ENCODE measurements around the gene GRIN3B.
A peak's percentile ranks its signal among the peaks of the same experiment; 100 is the strongest.

Gene GRIN3B

GRCh38 chr19:964761-965694 lies 35.2 kb upstream of the GRIN3B start:
- no peak for DNase-seq

GRCh38 chr19:966485-967088 lies 33.6 kb upstream of the GRIN3B start:
- no peak for DNase-seq

GRCh38 chr19:970695-971094 lies 29.5 kb upstream of the GRIN3B start:
- DNase-seq, result no peak

- no peak for DNase-seq
Observed at GRCh38 chr19:971795-972194, 28.4 kb upstream of the GRIN3B start.

- no peak for DNase-seq
Observed at GRCh38 chr19:972281-972680, 27.9 kb upstream of the GRIN3B start.

GRCh38 chr19:973726-974563 lies 26.3 kb upstream of the GRIN3B start:
- no peak for DNase-seq

- DNase-seq, result no peak
Observed at GRCh38 chr19:974564-975257, 25.5 kb upstream of the GRIN3B start.

- no peak for DNase-seq
Observed at GRCh38 chr19:976476-976875, 23.7 kb upstream of the GRIN3B start.

- no peak for DNase-seq
Observed at GRCh38 chr19:977058-977464, 23.2 kb upstream of the GRIN3B start.

- DNase-seq, result no peak
Observed at GRCh38 chr19:979318-979741, 20.9 kb upstream of the GRIN3B start.

- DNase-seq, result peak; percentile 17
Observed at GRCh38 chr19:980133-980998, 19.9 kb upstream of the GRIN3B start.

- peak; percentile 82 for DNase-seq
Observed at GRCh38 chr19:982567-983170, 17.6 kb upstream of the GRIN3B start.

- DNase-seq, result peak; percentile 96
Observed at GRCh38 chr19:984165-984967, 15.9 kb upstream of the GRIN3B start, which contains the start of gene WDR18. Gene WDR18 (plus strand): TSS chr19:984345. CDS start chr19:984354, 9 bp downstream.

- no peak for DNase-seq
Observed at GRCh38 chr19:986083-986482, 14.1 kb upstream of the GRIN3B start.

- no peak for DNase-seq
Observed at GRCh38 chr19:988081-988480, 12.1 kb upstream of the GRIN3B start.

- DNase-seq, result no peak
Observed at GRCh38 chr19:988510-988909, 11.7 kb upstream of the GRIN3B start.

GRCh38 chr19:989381-990081 lies 10.7 kb upstream of the GRIN3B start:
- no peak for DNase-seq

- no peak for DNase-seq
Observed at GRCh38 chr19:990119-990571, 10.1 kb upstream of the GRIN3B start.

- no peak for DNase-seq
Observed at GRCh38 chr19:990746-991145, 9.5 kb upstream of the GRIN3B start.
